Transverse colon (tissue), 4 donors: ENCODE results near the gene ABHD11. TPM values are rescaled to one million over a fixed set of nuclear protein-coding genes. Genes with fewer than 3 reads are reported as not detected.
"Not testable (repeated sequence)": the region's sequence is repeated elsewhere in the genome, so short reads cannot be mapped to it uniquely, and the experiment has no call there.

Experiments used
- DNase-seq: peaks from one replicate; pipeline ENCODE4 v3.0.0-alpha.2; 2019
- H3K27ac ChIP-seq, 4 donors: fragments of 200-600 bp; sonication (generic); 2 replicates each; pipeline ENCODE4 v1.5.1; 2016 to 2018; ENCODE audit warnings: inconsistent platforms in 4 of 4
- H3K27me3 ChIP-seq: fragments of 200-600 bp; sonication (generic); 2 replicates; pipeline ENCODE4 v1.5.1; 2017; ENCODE audit warnings: inconsistent platforms
- H3K36me3 ChIP-seq, 4 donors: fragments of 200-600 bp; sonication (generic); 2 replicates each; pipeline ENCODE4 v1.5.1; 2017 to 2019; ENCODE audit warnings: inconsistent platforms in 4 of 4
- H3K4me1 ChIP-seq, 4 donors: fragments of 200-600 bp; sonication (generic); 2 replicates each; pipeline ENCODE4 v1.5.1; 2017 to 2020; ENCODE audit warnings: inconsistent platforms in 4 of 4
- H3K4me3 ChIP-seq, 4 donors: fragments of 200-600 bp; sonication (generic); 1 replicate in 1 of 4; 2 replicates in 3 of 4; pipeline versions ENCODE4 v1.5.1 to v1.6.1; 2017 to 2019; ENCODE audit warnings: inconsistent platforms in 4 of 4
- H3K9me3 ChIP-seq, 2 donors: fragments of 200-600 bp; sonication (generic); 2 replicates each; pipeline ENCODE4 v1.5.1; 2017 to 2019; ENCODE audit warnings: inconsistent platforms in 2 of 2
- EP300 ChIP-seq: sonication (generic); formaldehyde crosslinking; IDR thresholded peaks from one replicate; pipeline ENCODE4 v1.6.1; 2017; ENCODE audit warnings: antibody characterized with exemption, low read depth
- POLR2A ChIP-seq: fragments of 450-650 bp; IDR thresholded peaks from one replicate; pipeline ENCODE4 v1.6.1; 2016; ENCODE audit warnings: antibody characterized with exemption, mild to moderate bottlenecking, moderate library complexity
- POLR2AphosphoS5 ChIP-seq, 3 donors: sonication (generic); formaldehyde crosslinking; IDR thresholded peaks; one replicate each; pipeline ENCODE4 v1.6.1; 2016; ENCODE audit warnings: antibody characterized with exemption in 3 of 3
- WGBS, 2 donors: methylation state at CpG; one replicate each; pipeline ENCODE4 v1.1.5; 2018; ENCODE audit warnings: low coverage in 1 of 2; 5-methylcytosine and 5-hydroxymethylcytosine counted together
- in situ Hi-C, 4 donors: fragments of 200-750 bp; cut with MboI; loops; one replicate each; pipeline versions ENCODE4 v1.15.0 to v1.15.1; 2017; ENCODE audit warnings: low sequenced_read_pairs in 3 of 4, low pct_ligation_motif_present in 1 of 4, low pct_unique_long_range_greater_than_20kb in 1 of 4
- intact Hi-C: fragments of 100-400 bp; cut with DNase I; formaldehyde crosslinking; loops from one replicate; pipeline ENCODE4 v1.15.1; 2023; ENCODE audit warnings: low total_unique reads
- total RNA-seq, 4 donors: library from RNA; depleted of rRNA; stranded (reverse); fragments of >200 nt; gene quantifications; one replicate each; pipeline ENCODE4 v1.1.0, GENCODE V29; 2016
- TF ChIP-seq, protein P1 (sequence below), 5 experiments: fragments of 200-600 bp in 3 of 5; fragments of 450-650 bp in 2 of 5; sonication (generic) in 3 of 5; IDR thresholded peaks; 1 replicate in 2 of 5; 2 replicates in 3 of 5; pipeline ENCODE4 v1.5.1; 2016 to 2017; ENCODE audit warnings: antibody characterized with exemption in 5 of 5, inconsistent platforms in 3 of 5, mild to moderate bottlenecking in 2 of 5, moderate library complexity in 1 of 5

ABHD11 gene
- total RNA-seq, 4 donors from 2014 or later, result 108 to 177 (median 117) TPM

DNA sequence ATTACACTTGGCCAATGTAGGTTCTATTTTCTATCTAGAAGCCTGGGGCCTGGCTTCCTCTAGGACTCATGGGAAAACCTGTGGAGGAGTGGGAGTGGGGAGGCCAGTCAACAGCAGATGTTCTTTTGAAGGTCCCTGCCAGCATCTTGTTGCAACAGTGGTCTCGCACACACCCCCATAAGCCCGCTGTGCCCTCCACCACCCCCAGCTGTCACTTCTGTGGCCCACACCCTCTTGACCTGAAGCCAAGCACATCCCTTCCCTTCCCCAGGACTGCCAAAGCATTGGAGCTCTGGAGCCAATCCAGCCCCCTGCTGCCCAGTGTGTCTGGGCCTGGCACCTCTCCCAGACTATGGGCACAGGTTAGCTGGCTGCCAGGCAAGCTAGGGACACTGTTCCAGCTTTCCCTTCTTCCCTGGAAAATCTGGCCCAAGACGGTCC, 17.2 kb downstream of the ABHD11 start:
- TF ChIP-seq EP300 (no peak), POLR2A (no peak), POLR2AphosphoS5 (IDR thresholded peaks at IDR 0.05) (no peak)
- TF ChIP-seq, protein P1, sequence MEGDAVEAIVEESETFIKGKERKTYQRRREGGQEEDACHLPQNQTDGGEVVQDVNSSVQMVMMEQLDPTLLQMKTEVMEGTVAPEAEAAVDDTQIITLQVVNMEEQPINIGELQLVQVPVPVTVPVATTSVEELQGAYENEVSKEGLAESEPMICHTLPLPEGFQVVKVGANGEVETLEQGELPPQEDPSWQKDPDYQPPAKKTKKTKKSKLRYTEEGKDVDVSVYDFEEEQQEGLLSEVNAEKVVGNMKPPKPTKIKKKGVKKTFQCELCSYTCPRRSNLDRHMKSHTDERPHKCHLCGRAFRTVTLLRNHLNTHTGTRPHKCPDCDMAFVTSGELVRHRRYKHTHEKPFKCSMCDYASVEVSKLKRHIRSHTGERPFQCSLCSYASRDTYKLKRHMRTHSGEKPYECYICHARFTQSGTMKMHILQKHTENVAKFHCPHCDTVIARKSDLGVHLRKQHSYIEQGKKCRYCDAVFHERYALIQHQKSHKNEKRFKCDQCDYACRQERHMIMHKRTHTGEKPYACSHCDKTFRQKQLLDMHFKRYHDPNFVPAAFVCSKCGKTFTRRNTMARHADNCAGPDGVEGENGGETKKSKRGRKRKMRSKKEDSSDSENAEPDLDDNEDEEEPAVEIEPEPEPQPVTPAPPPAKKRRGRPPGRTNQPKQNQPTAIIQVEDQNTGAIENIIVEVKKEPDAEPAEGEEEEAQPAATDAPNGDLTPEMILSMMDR (IDR thresholded peaks at IDR 0.05), result no peak
- H3K9me3 ChIP-seq, result no peaks in the 10 kb centered on the region
- in situ Hi-C loops, result loop anchor here in 2 of 4 donors (5.0 to 10.0 kb wide), 3 partner anchors 57 to 117 kb away; partner anchors contain the start of gene VPS37D (in 1 of the 2)
- no peaks in the 10 kb centered on the region for H3K36me3 ChIP-seq
- H3K4me3 ChIP-seq, result no peak overlapping the region
- DNase-seq, result peak; percentile 53
- peak overlapping the region in 1 of 4 donors; percentile 17 for H3K27ac ChIP-seq
- peaks cover 9% of the 10 kb centered on the region for H3K27me3 ChIP-seq
- intact Hi-C loops, result no loop called here
- peaks cover 11 to 48% (median 36%) of the 10 kb centered on the region in 4 donors for H3K4me1 ChIP-seq
- WGBS, 2 donors, result 26% methylated on average over 3 of the region's 3 CpGs; no CpG with 5 or more reads in 1 of the 2 donors

DNA sequence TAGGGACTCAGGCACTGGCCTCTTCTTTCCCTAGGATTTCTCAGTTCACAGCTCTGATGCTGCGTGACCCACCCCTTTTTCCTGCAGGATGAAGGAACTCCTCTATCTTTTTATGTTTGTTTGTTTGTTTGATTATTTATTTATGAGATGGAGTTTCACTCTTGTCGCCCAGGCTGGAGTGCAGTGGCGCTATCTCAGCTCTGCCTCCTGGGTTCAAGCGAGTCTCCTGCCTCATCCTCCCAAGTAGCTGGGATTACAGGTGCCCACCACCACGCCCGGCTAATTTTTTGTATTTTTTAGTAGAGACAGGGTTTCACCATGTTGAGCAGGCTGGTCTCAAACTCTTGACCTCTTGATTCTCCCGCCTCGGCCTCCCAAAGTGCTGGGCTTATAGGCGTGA, 18.2 kb downstream of the ABHD11 start:
- WGBS, 2 donors, result 85 to 87% methylated on average over 9 of the region's 9 CpGs
- intact Hi-C loops, result not testable (repeated sequence)
- in situ Hi-C loops, result loop anchor here in 2 of 4 donors (5.0 to 10.0 kb wide), 3 partner anchors 56 to 116 kb away; partner anchors contain the start of gene VPS37D (in 1 of the 2)

DNA sequence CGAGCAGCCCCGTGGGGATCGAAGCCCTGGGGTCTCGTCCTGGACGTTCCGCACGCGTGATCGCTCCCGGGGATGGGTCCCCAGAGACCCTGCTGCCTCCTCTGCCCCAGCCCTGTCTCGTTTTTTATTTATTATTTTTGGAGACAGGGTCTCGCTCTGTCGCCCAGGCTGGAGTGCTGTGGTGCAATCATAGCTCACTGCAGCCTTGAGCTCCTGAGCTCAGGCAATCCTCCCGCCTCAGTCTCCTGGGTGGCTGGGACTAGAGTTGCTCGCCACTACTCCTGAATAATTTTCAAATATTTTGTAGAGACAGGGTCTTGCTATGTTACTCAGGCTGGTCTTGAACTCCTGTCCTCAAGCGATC, 18.8 kb downstream of the ABHD11 start:
- TF ChIP-seq, protein P1 (IDR thresholded peaks at IDR 0.05), result no peak
- TF ChIP-seq EP300 (no peak), POLR2A (no peak), POLR2AphosphoS5 (IDR thresholded peaks at IDR 0.05) (no peak)
- Histone ChIP-seq H3K4me3 (peak overlapping the region; percentile 26 to 94 (median 90)), H3K4me1 (peaks cover 21 to 61% (median 47%) of the 10 kb centered on the region in 4 donors), H3K27me3 (peaks cover 9% of the 10 kb centered on the region), H3K36me3 (no peaks in the 10 kb centered on the region), H3K9me3 (no peaks in the 10 kb centered on the region), H3K27ac (peak overlapping the region in 1 of 4 donors; percentile 21)
- 21% methylated on average over 9 of the region's 16 CpGs; no CpG with 5 or more reads in 1 of the 2 donors for WGBS, 2 donors
- intact Hi-C loops, result no loop called here
- in situ Hi-C loops, result loop anchor here in 3 of 4 donors (5.0 to 10.0 kb wide), 4 partner anchors 55 to 115 kb away; partner anchors contain the start of gene VPS37D (in 1 of the 3)
- DNase-seq, result no peak

More for the DNA sequence above, 18.2 kb downstream of the ABHD11 start:
- H3K27me3 ChIP-seq, H3K4me3 ChIP-seq, DNase-seq, H3K27ac ChIP-seq, H3K36me3 ChIP-seq, H3K9me3 ChIP-seq: not testable (repeated sequence)
- peaks cover 19 to 58% (median 45%) of the 10 kb centered on the region in 4 donors for H3K4me1 ChIP-seq

DNA sequence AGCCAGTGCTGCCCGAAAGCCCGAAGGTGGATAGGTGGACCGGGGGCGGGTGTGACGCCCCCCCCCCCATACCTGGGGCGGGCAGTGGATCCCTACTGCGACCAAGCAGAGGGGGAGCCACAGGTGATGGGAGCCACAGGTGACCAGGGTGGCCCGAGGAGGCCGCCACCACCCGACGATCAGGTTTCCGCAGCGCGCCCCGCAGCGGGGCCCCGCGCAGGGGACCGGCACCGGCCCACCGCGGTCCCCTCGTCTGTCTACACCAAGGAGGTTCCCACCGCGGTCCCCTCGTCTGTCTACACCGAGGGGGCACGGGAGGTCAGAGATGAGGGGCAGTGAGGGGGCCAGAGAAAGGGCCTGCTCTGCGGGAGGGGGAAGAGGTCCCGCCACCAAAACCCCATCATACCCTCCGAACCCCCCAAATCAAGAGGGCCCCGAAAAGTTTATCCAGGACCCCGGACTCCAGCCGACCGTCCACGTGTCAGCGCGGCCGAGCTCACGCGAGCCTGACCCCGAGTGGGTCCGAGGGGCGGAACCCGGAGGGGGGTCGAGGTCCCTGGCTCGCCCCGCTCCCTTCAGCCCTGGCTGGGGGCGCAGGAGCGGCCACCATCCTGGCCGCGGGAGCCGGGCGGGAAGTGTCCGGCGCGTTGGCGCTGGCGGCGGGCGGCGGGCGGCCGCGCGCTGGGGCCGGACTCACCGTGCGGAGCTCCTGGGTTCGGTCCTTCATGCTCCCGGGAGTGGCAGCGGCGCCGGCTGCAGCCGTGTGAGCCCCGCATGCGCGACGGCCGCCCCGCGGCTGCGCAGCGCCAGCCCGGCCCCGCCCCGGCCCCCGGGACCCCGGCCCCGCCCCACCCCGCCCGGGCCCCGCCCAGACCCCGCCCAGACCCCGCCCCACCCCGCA, 19.4 kb downstream of the ABHD11 start, which contains the start of gene STX1A:
TSS of gene STX1A (minus strand) at position 765 of the 901 bp plus-strand sequence. CDS start at position 727, 38 bp downstream.
- intact Hi-C loops (no loop called here), in situ Hi-C loops (loop anchor here in 1 of 4 donors (10.0 kb wide), 1 partner anchor 104 kb away; no protein-coding TSS in a partner anchor)
- no peak for TF ChIP-seq POLR2A
- no peak for TF ChIP-seq POLR2AphosphoS5 (IDR thresholded peaks at IDR 0.05)
- TF ChIP-seq, protein P1 (IDR thresholded peaks at IDR 0.05), result no peak
- TF ChIP-seq EP300, result no peak
- H3K4me3 ChIP-seq, result peak within 1 kb of the TSS; percentile 75 to 94 (median 90)
- WGBS, 2 donors, result 1% methylated on average over 36 of the region's 96 CpGs; no CpG with 5 or more reads in 1 of the 2 donors
- H3K27me3 ChIP-seq, result peaks cover 9% of the 10 kb centered on the region
- no peaks in the 10 kb centered on the region for H3K9me3 ChIP-seq
- peaks cover 21 to 61% (median 47%) of the 10 kb centered on the region in 4 donors for H3K4me1 ChIP-seq
- H3K27ac ChIP-seq, result peak within 1 kb of the TSS; percentile 68 to 77 (median 76)
- H3K36me3 ChIP-seq, result no peaks in the 10 kb centered on the region
- DNase-seq, result peak; percentile 76
